Middle frontal gyrus (tissue), 1 donor: ENCODE results near the gene IRS2.
A peak's percentile ranks its signal among the peaks of the same experiment; 100 is the strongest.
"Not testable (repeated sequence)": the region's sequence is repeated elsewhere in the genome, so short reads cannot be mapped to it uniquely, and the experiment has no call there.

Experiments
- DNase-seq: peaks from one replicate; pipeline ENCODE4 v3.0.0-alpha.2; 2015; ENCODE audit warnings: low spot score; ENCODE audit errors: extremely low spot score

IRS2 gene

GRCh38 chr13:109733550-109733949 lies 52.8 kb downstream of the IRS2 start:
- DNase-seq: no peak

- DNase-seq: not testable (repeated sequence)
These were observed 53.8 kb downstream of the IRS2 start for GRCh38 chr13:109732470-109733170.

- no peak for DNase-seq
These were observed 55.5 kb downstream of the IRS2 start for GRCh38 chr13:109730812-109731335.

DNA sequence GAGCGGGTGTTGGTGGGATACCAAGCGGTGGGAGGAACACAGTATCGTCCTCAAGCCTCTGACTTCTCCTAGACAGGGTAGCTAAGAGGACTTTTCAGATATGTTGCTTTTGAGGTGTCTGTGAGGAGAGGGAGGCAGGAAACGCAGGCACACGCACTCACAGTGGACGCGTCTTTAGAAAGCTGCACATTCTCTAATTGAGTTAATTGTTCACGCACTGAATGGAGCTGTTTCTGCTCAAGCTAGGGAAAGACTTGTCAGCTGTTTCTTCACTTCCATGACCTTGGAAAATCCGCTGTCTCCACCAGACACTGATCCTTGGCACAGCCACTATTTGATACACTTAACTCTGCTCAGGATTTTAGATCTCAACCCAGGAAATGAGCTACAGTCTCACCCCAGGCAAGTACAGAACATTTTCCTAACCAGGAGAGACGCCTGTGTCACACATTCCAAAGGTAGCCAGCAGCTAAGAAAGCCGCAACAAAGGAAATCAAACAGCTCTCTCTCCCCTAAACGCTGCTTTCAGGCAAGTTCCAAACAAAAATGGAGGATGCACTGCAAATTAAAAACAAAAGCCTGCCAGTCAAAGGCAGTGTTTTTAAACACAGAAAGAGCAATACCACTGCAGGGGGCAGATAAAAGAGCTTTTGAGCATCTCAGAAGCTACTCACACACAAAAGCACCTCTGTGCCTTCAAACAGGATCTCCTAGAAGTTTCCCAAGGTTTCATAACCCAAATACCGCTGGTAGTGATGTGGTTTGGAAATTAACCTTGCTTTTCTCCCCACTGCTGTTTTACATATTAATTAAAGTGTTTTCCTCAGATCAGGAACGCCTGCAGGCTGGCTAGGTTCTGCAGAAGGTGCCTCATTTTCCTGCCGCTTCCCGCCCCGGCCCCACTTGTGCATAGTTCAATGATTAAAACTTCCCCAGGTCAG lies 57.3 kb downstream of the IRS2 start:
- DNase-seq: no peak

DNA sequence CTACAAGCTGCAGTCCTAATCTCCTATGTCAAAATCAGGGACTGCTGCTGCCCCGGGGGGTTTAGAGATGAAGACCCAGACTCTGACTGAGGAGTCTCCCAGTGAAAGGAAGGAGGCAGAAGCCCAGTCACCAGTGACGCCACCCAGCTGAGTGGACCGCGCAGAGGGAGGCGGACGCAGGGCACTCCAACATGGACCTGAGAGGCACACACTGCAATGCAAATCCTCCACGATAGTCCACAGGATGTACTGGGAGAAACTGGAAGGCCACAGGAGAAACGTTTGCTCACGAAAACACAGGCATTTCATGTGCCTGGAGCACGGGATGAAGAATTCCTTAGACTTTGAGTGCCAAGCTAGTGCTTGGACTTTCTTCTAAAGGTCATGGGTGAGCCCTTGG lies 58.3 kb downstream of the IRS2 start:
- no peak for DNase-seq

GRCh38 chr13:109727251-109727650 lies 59.1 kb downstream of the IRS2 start:
- DNase-seq: no peak

GRCh38 chr13:109725995-109726637 lies 60.3 kb downstream of the IRS2 start:
- DNase-seq: no peak

DNA sequence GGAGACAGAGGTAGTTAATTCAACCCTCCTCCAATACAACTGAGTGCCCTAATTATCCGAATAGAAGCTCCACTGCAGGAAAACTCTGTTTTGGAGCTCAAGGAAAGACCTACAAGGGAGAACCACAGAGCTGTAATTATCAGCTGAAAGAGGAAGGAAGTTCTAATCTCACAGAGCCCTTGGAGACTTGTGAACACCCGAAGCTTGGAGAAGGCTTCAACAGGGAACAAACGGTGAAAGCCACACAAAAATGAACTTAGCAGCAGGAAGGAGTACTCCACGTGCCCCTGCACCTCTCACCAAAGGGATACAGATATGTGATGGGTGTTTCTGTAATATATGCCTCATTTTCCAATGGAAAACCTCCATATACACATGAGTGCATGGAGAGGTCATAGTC lies 61.1 kb downstream of the IRS2 start:
- DNase-seq: no peak

DNA sequence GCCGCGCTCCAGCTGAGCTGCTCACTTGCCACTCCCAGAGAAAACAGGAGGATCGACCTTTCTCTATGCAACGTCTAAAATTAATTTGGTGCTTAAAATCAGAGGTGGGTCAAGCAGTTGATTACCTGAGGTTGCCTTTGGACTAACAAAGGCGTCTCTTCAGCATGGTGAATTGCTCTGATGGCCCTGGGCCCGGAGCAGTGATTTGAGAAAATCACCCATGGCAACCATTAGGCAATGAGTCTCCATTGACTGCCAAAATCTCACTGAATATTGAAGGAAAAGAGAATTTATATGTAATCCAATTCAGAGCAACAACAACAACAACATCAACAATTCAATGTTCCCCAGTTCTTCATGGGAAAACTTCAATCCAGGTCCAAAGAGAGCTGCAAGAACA lies 61.8 kb downstream of the IRS2 start:
- peak; percentile 28 for DNase-seq

- no peak for DNase-seq
These were observed 63.3 kb downstream of the IRS2 start for GRCh38 chr13:109723046-109723445.

DNA sequence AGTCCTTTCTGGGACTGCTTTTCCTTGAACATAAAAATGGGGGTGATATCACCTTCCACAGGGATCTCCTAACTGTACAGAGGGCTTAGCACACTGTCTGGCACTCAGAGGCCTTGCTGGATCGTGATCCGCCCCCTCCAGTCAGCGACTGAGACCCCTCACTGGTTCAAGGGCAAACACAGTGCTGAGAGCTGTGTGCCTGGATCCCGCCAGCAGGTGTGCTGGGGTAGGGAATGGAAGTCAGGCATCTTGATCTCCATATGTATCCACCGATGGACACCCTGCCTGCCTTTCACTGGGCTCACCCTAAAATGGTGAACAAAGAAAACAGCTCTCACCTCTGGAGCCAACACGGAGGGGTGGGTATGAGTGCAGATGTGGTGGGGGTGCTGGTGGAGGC lies 64.3 kb downstream of the IRS2 start:
- DNase-seq: no peak

DNA sequence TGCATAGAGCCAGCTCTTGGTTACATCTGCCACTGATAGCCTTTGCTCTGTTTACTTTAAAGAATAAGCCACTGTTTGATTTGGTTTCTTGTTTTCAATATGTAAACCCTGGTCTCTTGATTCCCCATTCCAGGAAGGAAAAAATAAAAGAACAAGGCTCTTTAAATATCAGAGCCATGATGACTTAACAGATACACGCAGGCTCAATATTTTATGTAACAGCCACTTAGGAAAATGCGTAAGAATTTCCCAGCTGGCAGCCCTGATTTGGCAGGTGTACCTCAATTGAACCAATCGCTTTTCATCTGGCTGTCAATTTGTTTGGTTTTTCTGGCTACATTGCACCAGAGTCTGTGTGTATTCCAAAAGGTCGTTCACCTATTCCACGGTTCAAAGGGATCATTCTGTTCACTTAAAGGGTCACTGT lies 65.6 kb downstream of the IRS2 start:
- DNase-seq: no peak

DNA sequence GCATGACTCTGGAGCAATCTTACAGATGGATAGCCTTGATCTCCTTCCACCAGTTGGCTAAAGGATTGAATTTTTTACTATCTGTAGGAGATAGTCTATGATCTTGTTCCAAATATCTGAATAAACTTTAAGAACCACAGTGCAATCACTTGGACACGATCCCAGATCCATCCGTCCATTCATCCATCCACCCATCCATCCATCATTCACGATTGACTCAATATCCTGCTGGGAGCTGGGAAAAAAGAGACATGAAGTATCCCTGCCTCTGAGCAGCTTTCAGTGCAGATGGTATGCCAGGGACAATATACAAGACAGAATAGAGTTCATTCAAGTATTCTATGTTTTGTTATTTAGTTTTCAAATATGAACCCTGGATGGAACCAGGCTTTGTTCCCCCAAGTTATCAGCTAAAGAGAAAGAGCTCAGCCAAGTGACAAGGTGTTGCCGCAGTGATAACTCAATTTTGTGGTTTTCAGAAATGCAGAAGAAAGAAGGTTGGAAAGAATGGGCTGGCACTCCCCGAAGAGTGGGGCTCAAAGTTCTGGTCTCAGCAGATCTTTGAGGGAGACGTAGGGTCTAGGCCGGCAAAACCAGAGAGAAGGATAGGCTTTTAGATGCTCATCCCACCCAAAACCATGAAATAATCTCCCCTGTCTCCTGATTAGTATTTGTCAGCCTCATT lies 66.3 kb downstream of the IRS2 start:
- no peak for DNase-seq

GRCh38 chr13:109718726-109719125 lies 67.7 kb downstream of the IRS2 start:
- DNase-seq: no peak

GRCh38 chr13:109717686-109718085 lies 68.7 kb downstream of the IRS2 start:
- DNase-seq: no peak

DNA sequence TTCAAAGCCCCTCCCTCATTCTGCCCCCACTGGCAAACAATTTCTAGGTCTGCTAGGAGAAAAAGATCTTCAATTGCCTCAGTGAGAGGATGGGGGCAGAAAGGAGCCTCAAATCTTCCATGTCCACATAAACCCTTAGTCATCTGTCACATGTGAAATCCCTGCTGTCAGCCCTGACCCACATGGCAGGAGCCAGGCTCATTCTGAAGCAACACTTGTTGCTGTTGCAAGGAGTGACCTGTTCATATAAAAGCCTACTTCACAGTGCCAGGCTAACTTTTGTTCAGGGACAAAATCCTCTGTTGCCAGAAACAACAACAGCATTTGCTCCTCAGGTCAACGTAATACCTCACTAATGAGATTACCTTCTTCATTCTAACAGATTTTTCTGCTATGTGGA lies 70.5 kb downstream of the IRS2 start:
- no peak for DNase-seq

- no peak for DNase-seq
These were observed 72.7 kb downstream of the IRS2 start for GRCh38 chr13:109713681-109714080.

- no peak for DNase-seq
These were observed 74.2 kb downstream of the IRS2 start for GRCh38 chr13:109712124-109712722.

- no peak for DNase-seq
These were observed 78.4 kb downstream of the IRS2 start for GRCh38 chr13:109707742-109708617.
